Activated T-cell treated with anti-CD3 and anti-CD28 coated beads, Interleukin-2, amount 50 U/mL, for 24 hours (primary cell): ENCODE data around the gene CCDC116.
"Not testable (repeated sequence)": the region's sequence is repeated elsewhere in the genome, so short reads cannot be mapped to it uniquely, and the experiment has no call there.

ENCODE experiments used
- DNase-seq: peaks from one replicate; pipeline ENCODE4 v3.0.0-alpha.2; 2020
- H3K27ac Mint-ChIP-seq: 2 replicates; pipeline ENCODE4 v1.8.0; 2020; ENCODE audit warnings: mild to moderate bottlenecking, mixed read lengths
- H3K27me3 Mint-ChIP-seq: 2 replicates; pipeline ENCODE4 v1.8.0; 2020; ENCODE audit warnings: mixed read lengths
- H3K36me3 Mint-ChIP-seq: 2 replicates; pipeline ENCODE4 v1.8.0; 2020; ENCODE audit warnings: low read depth, mixed read lengths
- H3K4me1 Mint-ChIP-seq: 2 replicates; pipeline ENCODE4 v1.8.0; 2020; ENCODE audit warnings: low read depth, mixed read lengths
- H3K4me3 Mint-ChIP-seq: 2 replicates; pipeline ENCODE4 v1.8.0; 2020; ENCODE audit warnings: mild to moderate bottlenecking, moderate library complexity, mixed read lengths
- H3K9me3 Mint-ChIP-seq: 2 replicates; pipeline ENCODE4 v1.8.0; 2020; ENCODE audit warnings: mixed read lengths

The CCDC116 gene

GRCh38 chr22:21634844-21635243 is 2.3 kb downstream of the CCDC116 start:
- H3K36me3 Mint-ChIP-seq = peaks cover 3% of the 10 kb centered on the region
- H3K4me3 Mint-ChIP-seq = no peak overlapping the region
- no peak overlapping the region for H3K27ac Mint-ChIP-seq
- H3K9me3 Mint-ChIP-seq = no peaks in the 10 kb centered on the region
- no peak for DNase-seq
- H3K4me1 Mint-ChIP-seq = peaks cover 19% of the 10 kb centered on the region
- H3K27me3 Mint-ChIP-seq = no peaks in the 10 kb centered on the region

DNA sequence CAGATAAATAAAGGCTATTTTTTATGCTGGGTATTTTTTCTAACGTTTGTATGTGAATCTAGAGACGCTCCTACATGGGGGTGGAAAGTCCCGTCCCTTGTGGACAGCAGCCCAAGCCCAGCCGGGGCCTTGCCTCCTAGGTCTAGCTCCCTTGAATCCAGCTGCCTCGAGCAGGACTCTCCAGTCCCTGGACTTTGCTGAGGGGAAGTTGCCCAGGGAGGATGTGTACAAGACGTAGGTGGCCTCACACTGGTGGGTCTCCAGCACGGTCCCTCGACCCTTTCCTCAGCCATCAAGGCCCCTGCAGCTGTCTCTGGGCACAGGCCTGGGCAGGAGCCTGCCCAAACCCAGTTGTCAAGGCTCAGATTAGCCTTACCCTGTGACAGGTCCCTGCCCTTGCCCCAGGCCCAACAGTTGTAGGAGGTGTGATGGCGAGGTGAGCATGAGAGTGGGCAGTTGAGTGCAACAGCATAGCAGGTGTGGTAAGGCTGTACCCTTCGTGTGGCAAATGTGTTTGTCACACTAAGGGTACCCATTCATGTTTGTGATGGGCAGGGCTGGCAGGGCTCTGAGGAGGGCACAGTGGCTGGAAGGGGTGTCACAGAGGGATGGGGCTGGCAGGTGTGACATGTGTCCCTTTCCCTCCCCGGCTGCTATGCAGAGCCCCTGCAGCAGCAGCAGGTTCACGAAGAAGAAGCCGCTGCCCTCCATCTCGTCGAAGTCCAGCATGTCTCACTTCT is 3.4 kb downstream of the CCDC116 start:
- peaks cover 14% of the 10 kb centered on the region for H3K4me1 Mint-ChIP-seq
- no peaks in the 10 kb centered on the region for H3K9me3 Mint-ChIP-seq
- no peak for DNase-seq
- H3K36me3 Mint-ChIP-seq = no peaks in the 10 kb centered on the region
- H3K27ac Mint-ChIP-seq = no peak overlapping the region
- H3K4me3 Mint-ChIP-seq = no peak overlapping the region
- no peaks in the 10 kb centered on the region for H3K27me3 Mint-ChIP-seq

DNA sequence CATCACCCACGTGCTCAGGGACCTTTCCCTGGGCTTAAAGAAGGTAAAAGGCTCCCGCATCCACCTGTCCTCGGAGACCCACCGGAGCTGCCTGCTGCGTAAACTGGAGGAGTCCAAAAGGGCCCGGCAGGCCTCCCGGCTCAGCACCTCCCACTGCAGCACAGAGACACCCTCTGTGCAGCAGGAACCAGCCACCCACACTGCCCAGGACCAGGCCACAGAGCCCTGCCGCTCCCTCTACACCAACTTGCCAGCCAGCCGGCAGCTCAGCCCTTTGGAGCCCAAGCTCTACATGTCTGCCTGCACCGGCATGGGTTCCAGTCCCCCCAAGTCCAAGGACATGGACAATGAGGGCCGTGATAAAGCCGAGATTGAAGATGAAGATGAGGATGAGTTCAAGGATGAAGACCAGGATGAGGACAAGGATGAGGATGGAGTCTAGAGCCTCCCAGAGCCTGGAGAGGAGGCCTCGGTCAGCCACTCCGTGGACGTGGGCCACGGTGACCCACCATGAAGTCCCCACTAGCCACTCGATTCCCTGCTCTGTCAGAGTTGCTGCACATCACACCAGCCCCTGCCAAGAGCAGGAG is 4.2 kb downstream of the CCDC116 start:
- no peak for DNase-seq
- H3K27me3 Mint-ChIP-seq = peaks cover 3% of the 10 kb centered on the region
- H3K4me1 Mint-ChIP-seq = peaks cover 15% of the 10 kb centered on the region
- no peak overlapping the region for H3K27ac Mint-ChIP-seq
- H3K4me3 Mint-ChIP-seq = no peak overlapping the region
- no peaks in the 10 kb centered on the region for H3K9me3 Mint-ChIP-seq
- no peaks in the 10 kb centered on the region for H3K36me3 Mint-ChIP-seq

- H3K4me1 Mint-ChIP-seq = peaks cover 14% of the 10 kb centered on the region
- H3K27ac Mint-ChIP-seq, H3K36me3 Mint-ChIP-seq, DNase-seq, H3K27me3 Mint-ChIP-seq, H3K4me3 Mint-ChIP-seq, H3K9me3 Mint-ChIP-seq: not testable (repeated sequence)
Measured at GRCh38 chr22:21637450-21637849, 4.9 kb downstream of the CCDC116 start.

DNA sequence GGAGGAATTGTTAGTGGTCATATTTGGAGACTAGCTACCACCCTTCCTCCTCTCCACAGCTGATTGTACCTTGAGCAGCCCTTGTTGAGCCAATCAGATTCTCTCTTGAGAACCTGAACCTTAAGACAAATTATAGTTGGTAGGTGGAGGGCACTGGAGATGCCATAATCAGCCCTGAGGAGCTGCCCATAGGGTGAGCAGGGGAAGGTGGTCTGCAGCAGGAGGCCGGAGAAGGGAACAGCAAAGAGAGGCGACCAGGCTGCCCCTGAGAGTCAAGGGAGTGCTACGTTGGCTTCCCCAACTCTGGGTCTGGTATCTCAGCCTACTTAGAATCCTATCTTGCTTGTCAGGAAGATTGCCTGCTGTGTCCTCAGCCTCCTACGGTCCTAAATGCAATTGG is 6.8 kb downstream of the CCDC116 start:
- no peaks in the 10 kb centered on the region for H3K9me3 Mint-ChIP-seq
- peaks cover 23% of the 10 kb centered on the region for H3K4me1 Mint-ChIP-seq
- H3K27ac Mint-ChIP-seq = no peak overlapping the region
- no peak for DNase-seq
- peaks cover 3% of the 10 kb centered on the region for H3K27me3 Mint-ChIP-seq
- peaks cover 18% of the 10 kb centered on the region for H3K36me3 Mint-ChIP-seq
- H3K4me3 Mint-ChIP-seq = no peak overlapping the region

DNA sequence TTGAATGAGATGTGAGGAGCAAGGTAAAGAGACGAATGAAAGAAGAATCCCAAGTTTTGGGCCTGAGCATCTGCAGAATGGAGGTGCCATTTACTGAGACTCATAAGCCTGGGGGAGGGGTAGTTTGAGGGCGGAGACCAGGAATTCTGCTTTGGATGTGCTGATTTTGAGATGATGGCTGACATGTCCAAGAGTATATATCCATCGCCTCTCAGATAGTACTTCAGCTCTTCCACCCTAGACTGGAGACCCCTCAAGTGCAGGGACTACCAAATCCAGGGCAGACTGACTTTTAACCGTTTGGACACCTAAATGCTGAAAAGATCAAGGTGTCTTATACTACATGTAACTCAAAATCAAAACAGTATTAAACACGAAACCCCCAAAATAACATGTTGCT is 8.2 kb downstream of the CCDC116 start:
- peak overlapping the region; percentile 88 for H3K4me3 Mint-ChIP-seq
- H3K9me3 Mint-ChIP-seq = no peaks in the 10 kb centered on the region
- H3K36me3 Mint-ChIP-seq = peaks cover 28% of the 10 kb centered on the region
- peaks cover 25% of the 10 kb centered on the region for H3K4me1 Mint-ChIP-seq
- peaks cover 3% of the 10 kb centered on the region for H3K27me3 Mint-ChIP-seq
- DNase-seq = no peak
- H3K27ac Mint-ChIP-seq = no peak overlapping the region

DNA sequence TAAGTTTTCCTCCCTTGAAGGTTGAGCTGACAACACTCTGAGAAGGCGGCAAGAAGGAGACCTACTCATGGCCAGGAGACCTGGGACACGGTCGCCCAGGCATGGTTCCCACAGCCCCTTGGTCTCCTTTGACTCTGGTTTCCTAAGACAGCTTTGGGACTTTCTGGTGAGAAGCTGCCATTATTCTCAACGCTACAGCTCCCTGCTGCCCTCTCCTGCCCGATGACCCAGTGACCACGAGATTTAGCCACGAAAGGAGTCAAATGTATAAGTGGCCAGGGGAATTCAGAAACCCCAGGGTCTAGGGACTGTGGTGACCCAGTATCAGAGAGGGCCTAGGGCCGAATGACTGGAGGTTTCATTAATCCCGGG is 8.8 kb downstream of the CCDC116 start:
- Mint-ChIP-seq H3K27me3 (peaks cover 3% of the 10 kb centered on the region), H3K27ac (peak overlapping the region; percentile 94), H3K4me1 (peaks cover 29% of the 10 kb centered on the region), H3K36me3 (peaks cover 34% of the 10 kb centered on the region), H3K4me3 (peak overlapping the region; percentile 88), H3K9me3 (no peaks in the 10 kb centered on the region)
- no peak for DNase-seq

DNA sequence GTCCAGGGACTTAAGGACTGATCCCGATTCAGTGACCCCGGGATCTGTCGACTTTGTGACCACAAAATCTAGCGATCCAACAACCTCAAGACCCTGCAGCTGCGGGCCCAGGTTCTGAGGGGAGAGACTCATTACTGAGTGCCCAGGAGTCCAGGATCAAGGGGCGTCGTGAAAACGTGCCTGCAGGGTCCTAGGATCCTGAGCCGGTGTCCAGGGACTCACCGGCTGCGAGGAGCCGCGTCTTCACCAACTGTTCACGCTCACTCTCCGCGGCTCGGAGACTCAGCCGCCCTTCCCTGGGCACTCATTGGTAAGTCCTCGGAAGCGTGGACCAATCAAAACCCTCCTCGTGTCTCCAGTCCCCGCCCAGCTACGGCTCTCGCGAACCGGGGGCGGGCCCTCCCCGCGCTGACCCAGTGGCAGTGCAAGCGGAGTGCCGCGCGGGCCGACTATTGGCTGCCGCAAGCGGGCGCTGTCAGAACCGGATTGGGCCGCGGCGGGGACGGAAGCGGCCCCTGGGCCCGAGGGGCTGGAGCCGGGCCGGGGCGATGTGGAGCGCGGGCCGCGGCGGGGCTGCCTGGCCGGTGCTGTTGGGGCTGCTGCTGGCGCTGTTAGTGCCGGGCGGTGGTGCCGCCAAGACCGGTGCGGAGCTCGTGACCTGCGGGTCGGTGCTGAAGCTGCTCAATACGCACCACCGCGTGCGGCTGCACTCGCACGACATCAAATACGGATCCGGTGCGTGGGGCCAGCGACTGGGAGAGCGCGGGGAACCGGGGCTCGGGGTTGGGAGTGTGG is 9.4 kb downstream of the CCDC116 start, which contains the start of gene SDF2L1:
Gene SDF2L1, plus strand, starts transcription at position 514 of the 795 bp plus-strand sequence. Its CDS starts 35 bp downstream, at position 549.
- H3K9me3 Mint-ChIP-seq = no peaks in the 10 kb centered on the region
- peaks cover 33% of the 10 kb centered on the region for H3K4me1 Mint-ChIP-seq
- peak within 1 kb of the TSS; percentile 94 for H3K27ac Mint-ChIP-seq
- peaks cover 3% of the 10 kb centered on the region for H3K27me3 Mint-ChIP-seq
- peaks cover 39% of the 10 kb centered on the region for H3K36me3 Mint-ChIP-seq
- DNase-seq = peak; percentile 98
- peak within 1 kb of the TSS; percentile 88 for H3K4me3 Mint-ChIP-seq

- peak; percentile 78 for DNase-seq
- Mint-ChIP-seq H3K4me1 (peaks cover 33% of the 10 kb centered on the region), H3K9me3 (no peaks in the 10 kb centered on the region), H3K27ac (peak overlapping the region; percentile 94), H3K36me3 (peaks cover 45% of the 10 kb centered on the region), H3K27me3 (peaks cover 3% of the 10 kb centered on the region), H3K4me3 (peak overlapping the region; percentile 88)
Measured at GRCh38 chr22:21642584-21643448, 10.3 kb downstream of the CCDC116 start.

- H3K27me3 Mint-ChIP-seq = peaks cover 3% of the 10 kb centered on the region
- no peaks in the 10 kb centered on the region for H3K9me3 Mint-ChIP-seq
- H3K36me3 Mint-ChIP-seq = peaks cover 52% of the 10 kb centered on the region
- no peak for DNase-seq
- peaks cover 33% of the 10 kb centered on the region for H3K4me1 Mint-ChIP-seq
- H3K4me3 Mint-ChIP-seq = peak overlapping the region; percentile 88
- peak overlapping the region; percentile 94 for H3K27ac Mint-ChIP-seq
Measured at GRCh38 chr22:21643533-21644357, 11.2 kb downstream of the CCDC116 start.

- not testable (repeated sequence) for DNase-seq, H3K27ac Mint-ChIP-seq, H3K27me3 Mint-ChIP-seq, H3K4me3 Mint-ChIP-seq, H3K9me3 Mint-ChIP-seq
- Mint-ChIP-seq H3K36me3 (peaks cover 68% of the 10 kb centered on the region), H3K4me1 (peaks cover 36% of the 10 kb centered on the region)
Measured at GRCh38 chr22:21645513-21645912, 13.0 kb downstream of the CCDC116 start.

DNA sequence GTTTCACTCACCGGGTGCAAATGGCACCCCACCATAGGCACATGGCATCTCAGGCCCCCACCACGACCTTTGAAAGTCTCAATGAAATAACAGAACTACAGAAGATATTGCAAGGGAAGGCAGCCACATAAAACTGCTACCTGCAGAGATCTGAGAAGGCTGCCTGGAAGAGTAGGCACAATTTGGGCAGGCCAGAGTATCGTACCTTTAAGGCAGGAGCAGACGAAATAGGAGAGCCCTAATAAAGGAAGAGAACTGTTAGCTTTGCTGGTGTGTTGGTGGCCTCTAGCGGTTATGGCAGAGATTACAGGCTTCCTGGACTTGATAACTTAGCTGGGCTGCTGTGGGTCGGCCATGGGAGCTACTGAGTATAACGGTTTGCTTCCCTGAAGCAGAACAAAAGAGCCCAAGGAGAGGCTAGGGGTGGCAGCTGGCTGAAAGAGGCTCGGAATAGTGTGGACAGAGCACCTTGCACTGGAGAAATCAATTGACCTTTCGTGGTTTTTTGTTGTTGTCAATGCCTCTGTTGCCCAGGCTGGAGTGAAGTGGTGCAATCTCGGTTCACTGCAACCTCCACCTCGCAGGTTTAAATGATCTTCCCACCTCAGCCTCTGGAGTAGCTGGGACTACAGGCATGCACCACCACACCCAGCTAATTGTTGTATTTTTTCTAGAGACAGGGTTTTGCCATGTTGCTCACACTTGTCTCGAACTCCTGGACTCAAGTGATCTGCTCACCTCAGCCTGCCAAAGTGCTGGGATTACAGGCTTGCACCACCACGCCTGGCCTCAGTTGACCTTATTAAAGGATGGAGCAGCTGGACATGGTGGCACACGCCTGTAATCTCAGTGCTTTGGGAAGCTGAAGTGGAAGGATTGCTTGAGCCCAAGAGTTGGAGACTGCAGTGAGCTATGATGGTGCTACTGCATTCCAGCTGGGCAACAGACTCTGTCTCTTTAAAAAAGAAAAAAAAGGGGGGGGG is 14.3 kb downstream of the CCDC116 start:
- DNase-seq = peak; percentile 77

More for the DNA sequence above, 14.3 kb downstream of the CCDC116 start:
- Mint-ChIP-seq H3K36me3 (peaks cover 75% of the 10 kb centered on the region), H3K4me1 (peaks cover 40% of the 10 kb centered on the region), H3K9me3 (no peaks in the 10 kb centered on the region), H3K27ac (no peak overlapping the region), H3K4me3 (no peak overlapping the region), H3K27me3 (no peaks in the 10 kb centered on the region)
